Measurements from ENCODE around the gene TRAF5.
"Not testable (repeated sequence)": the region's sequence is repeated elsewhere in the genome, so short reads cannot be mapped to it uniquely, and the experiment has no call there.

Gene TRAF5

GRCh38 chr1:211326528-211327345, at the start of gene TRAF5:
TRAF5 (plus strand) TSS chr1:211326833; CDS start chr1:211353240, 26,407 bp downstream.
- peak; percentile 86 for DNase-seq (ENCODE audit: low spot score)

GRCh38 chr1:211279340-211279739, 47.3 kb upstream of the TRAF5 start:
- no peak for DNase-seq (ENCODE audit: low spot score)

DNA sequence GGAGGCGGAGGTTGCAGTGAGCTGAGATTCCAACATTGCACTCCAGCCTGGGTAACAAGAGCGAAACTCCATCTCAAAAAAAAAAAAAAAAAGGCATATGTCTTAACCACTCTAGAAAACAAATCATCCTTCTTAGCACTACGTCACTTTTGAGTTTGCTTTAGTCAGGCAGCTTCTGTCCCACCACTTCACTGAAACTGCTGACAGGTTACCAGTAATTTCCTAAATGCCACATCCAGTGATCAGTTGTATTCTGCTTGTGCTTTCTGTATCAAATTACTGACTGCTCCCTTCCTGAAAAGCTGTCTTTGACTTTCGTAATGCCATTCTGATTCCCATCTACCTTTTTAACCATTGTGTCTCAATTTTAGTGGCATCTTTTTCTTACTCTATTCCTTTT, 45.7 kb upstream of the TRAF5 start:
- DNase-seq (ENCODE audit: low spot score): no peak

DNA sequence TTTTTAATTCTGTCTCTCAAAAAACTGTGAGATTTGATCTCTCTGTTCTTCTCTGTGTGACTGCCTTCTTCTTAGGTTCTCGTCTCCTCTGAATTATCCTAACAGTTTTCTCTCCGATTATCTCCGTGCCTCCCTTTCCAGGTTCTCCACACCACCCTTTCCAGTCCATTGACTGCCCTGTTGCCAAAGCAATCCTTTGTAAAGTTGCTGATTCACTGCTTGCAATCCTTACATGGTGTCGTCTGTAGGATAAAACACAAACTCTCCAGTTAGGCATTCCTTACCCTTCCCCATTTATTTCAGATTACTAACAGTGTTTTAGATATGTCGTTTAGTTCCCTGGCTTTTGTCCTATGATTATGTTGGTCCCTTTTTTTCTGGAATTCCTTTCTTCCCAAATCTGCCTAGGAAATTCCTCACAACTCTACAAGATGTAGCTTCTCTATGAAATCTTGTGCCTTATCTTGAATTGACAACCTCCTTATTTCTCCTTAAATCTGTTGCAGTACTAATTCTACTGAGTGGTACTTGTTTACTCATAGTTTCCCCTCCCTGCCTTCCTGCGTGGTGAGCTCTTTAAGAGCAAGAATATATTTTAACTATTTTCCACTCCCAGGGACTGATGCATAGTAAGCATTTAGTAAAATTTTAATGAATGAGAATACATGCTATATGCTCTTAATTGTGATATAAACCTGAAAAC, 45.2 kb upstream of the TRAF5 start:
- no peak for DNase-seq (ENCODE audit: low spot score)

DNA sequence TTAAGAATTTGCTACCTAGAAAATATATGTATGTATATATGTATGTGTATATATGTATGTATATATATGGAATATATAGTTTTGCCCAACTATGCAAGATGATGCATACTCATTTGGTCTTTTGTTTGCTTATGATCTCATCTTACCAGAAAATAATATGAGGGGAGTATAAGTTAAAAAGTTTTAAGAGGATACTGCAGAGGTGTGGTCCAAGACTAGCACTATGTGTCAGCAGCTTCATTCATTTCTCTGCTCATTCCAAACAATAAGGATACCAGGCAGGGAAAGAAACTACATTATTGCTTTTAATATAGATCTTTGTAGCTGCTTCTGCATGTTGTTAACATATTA, 44.6 kb upstream of the TRAF5 start:
- no peak for DNase-seq (ENCODE audit: low spot score)

- DNase-seq (ENCODE audit: low spot score): no peak
Observed at GRCh38 chr1:211285196-211285595, 41.4 kb upstream of the TRAF5 start.

DNA sequence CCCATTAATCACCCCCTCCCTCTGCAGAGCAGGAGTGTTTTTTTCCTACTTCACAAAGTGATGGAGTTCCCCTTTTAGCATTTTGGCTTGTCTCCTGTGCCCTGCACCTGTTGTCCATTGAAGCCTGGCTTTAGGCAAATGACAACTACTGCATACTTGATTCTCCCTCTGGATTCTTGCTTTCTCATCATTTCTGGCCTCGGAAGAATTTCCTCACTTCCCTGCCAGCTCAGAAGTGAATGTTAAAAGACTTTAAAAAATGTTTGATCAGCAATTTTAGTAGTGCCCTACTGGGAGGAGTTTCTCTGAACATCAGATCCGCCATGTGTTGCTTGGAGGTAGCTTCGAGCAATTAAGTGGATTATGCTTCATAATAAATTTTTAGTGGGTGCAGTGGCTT, 39.4 kb upstream of the TRAF5 start:
- DNase-seq (ENCODE audit: low spot score): no peak

- no peak for DNase-seq (ENCODE audit: low spot score)
Observed at GRCh38 chr1:211292411-211292810, 34.2 kb upstream of the TRAF5 start.

GRCh38 chr1:211296396-211296795, 30.2 kb upstream of the TRAF5 start:
- DNase-seq (ENCODE audit: low spot score): no peak

- DNase-seq (ENCODE audit: low spot score): no peak
Observed at GRCh38 chr1:211305044-211305443, 21.6 kb upstream of the TRAF5 start.

DNA sequence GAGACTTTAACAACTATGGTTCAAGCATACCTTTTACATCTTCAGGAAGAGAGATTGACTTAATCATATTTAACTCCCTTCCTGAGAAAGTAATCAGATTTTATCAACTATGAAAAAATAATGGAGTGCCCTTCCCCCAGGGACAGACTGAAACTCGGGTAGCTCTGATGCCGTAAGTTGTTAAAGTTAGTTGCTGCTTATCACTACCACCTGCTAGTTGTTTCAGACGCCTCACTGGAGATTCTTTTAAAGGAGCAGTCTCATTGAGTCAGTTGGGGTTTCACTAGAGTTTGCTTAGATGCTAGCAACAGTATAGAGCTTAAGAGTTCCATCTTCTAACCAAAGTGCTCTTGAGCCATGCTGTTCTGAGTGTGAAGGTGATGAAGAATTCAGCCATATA, 17.0 kb upstream of the TRAF5 start:
- DNase-seq (ENCODE audit: low spot score): no peak

DNA sequence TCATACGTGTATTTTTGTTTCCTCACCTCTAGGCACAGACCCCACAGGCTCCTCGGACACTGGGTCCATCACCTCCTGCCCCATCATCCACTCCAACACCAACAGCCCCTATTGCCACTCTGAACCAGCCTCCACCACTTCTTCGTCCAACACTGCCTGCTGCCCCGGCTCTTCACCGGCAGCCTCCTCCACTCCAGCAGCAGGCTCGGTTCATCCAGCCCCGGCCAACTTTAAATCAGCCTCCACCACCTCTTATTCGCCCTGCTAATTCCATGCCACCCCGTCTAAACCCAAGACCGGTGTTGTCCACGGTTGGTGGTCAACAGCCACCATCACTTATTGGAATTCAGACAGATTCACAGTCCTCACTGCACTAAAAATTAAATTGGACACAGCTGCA, 13.2 kb upstream of the TRAF5 start:
- no peak for DNase-seq (ENCODE audit: low spot score)

- no peak for DNase-seq (ENCODE audit: low spot score)
Observed at GRCh38 chr1:211318576-211319280, 7.9 kb upstream of the TRAF5 start.

DNA sequence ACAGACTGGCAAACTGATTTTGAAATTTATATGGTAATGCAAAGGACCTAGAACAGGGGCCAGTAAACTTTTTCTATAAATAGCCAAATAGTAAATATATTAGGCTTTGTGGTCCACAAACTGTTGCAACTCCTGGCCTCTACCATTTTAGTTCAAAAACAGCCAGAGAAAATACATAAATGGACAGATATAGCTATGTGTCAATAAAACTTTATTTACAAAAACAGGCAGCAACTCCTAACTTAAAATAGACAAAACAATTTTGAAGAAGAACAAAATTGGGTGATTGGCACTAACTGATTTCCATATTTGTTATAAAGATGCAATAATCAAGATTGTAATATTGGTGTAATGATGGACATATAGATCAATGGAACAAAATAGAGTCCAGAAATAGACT, 6.7 kb upstream of the TRAF5 start:
- no peak for DNase-seq (ENCODE audit: low spot score)

DNA sequence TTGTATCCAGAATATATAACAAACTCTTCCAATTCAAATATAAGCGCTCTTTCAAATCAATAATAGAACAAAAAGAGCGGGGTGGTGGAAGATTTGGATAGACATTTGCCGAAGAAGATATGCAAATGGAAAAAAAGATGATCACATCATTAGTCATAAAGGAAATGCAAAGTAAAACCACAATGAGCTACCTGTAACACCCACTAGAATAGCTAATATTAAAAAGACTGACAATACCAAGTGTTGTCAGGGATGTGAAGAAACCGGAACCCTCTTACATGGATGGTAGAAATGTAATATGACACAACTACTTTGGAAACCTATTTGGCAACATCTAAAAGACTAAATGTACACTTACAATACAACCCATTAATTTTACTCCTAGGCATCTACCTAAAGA, 5.7 kb upstream of the TRAF5 start:
- no peak for DNase-seq (ENCODE audit: low spot score)

GRCh38 chr1:211321646-211322045, 5.0 kb upstream of the TRAF5 start:
- DNase-seq (ENCODE audit: low spot score): not testable (repeated sequence)

DNA sequence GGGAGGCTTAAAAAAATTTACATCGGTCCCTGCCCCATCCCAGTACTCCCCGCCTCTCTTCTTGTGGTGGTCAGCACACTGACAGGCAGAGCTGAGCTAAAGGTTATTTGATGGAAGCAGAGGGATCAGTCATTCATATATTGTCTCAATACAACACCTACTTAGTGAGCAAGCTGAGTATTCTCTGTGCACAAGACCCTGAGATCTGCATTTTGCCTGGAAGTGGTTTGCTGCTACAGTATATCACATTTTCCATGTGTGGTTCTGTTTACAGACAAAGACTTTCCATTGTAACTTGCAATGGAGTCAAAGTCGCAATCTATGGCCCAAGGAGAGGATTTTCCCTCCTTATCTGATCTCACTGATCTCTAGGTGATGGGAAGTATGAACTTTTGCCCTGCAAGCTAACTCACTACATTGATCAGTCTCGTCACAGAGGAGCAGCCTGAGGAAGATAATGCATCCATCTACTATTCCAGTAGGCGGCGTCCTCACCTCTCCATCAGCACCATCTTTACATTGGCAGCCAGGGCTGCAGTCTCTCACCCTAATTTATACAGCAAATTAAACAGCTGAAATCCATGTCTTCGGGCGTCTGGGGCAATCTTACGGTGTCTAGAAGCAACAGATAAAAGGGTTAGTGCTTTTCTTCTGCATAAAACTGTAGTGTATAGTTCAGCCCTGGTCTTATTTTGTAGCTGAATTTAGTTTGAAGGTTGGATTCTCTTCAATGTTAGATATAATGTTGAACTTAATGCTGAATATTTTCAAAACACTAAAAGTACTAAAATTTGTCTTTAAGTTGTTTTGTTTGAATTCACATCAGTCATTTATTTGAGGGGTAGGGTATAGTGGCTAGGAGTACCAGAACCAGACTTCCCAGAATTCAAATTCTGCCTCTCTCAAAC, 3.2 kb upstream of the TRAF5 start:
- DNase-seq (ENCODE audit: low spot score): no peak

DNA sequence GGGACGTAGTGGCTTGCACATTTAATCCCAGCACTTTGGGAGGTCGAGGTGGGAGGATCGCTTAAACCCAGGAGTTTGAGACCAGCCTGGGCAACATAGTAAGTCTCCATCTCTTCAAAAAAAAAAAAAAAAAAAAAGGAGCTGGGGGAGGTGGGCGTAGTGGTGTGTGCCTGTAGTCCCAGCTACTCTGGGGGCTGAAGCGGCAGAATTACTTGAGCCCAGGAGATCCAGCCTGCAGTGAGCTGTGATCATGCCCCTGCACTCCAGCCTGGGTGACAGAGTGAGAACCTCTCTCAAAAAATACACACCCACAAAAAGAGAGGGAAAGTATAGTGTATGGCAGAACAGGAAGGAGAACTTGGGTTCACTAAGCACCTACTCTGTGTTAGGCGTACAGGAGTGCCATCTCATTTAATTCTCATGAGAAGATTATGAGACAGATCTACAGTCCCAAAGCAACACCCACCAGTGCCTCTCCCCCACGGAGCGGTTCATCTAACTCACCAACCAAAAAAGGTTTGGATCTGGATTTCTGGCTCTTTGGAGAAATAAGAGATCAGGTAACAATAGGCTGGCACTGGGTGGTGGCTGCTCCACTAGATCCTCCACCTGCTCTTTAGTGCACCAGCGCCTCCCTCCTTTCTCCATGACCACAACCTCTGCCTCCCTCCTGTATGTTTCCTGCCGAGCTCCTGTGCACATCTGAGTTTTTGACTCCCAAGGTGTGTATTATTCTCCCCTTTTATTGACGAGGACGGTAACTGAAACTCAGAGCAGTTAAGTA, 1.4 kb upstream of the TRAF5 start:
- DNase-seq (ENCODE audit: low spot score): no peak

DNA sequence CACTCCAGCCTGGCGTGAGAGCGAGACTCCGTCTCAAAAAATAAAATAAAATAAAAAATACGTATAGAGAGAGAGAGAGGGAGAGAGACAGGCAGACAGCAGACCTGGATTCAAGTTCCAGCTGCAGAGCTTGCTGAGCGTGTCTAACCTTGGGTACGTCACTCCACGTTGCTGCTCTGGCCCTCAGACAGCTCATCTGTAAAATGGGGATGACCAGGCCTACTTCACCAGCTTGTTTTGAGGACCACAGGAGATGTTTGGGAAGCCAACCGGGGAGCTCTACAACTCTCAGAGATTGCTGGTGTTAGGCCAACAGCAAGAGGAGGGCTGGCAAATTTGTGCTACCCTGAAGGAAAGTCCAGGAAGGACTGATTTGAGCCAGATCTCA, 499 bp upstream of the TRAF5 start:
- no peak for DNase-seq (ENCODE audit: low spot score)

- DNase-seq (ENCODE audit: low spot score): no peak
Observed at GRCh38 chr1:211327346-211327921, 801 bp downstream of the TRAF5 start.
